Measurements from ENCODE around the gene NXT1.

The NXT1 gene

DNA sequence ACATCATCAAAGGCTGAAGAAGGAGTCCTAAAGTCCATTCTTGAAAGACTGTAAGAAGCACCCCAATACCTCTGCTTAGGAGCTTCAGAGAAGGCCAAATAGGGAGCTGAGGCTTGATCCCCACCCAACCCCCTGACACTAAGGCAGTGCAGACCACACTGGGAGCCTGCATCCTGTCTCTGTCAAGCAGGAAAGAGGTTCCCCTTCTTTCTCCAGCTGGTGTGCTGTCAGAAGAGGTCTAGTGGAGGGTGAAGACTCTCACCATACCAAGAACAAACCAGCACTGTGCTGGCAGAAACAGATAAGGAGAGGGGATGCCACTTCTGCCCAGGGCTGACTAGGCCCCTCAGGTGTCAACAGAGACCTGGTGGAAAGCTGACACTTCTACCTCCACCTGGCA, 31.3 kb downstream of the NXT1 start:
- TF ChIP-seq, protein P1, sequence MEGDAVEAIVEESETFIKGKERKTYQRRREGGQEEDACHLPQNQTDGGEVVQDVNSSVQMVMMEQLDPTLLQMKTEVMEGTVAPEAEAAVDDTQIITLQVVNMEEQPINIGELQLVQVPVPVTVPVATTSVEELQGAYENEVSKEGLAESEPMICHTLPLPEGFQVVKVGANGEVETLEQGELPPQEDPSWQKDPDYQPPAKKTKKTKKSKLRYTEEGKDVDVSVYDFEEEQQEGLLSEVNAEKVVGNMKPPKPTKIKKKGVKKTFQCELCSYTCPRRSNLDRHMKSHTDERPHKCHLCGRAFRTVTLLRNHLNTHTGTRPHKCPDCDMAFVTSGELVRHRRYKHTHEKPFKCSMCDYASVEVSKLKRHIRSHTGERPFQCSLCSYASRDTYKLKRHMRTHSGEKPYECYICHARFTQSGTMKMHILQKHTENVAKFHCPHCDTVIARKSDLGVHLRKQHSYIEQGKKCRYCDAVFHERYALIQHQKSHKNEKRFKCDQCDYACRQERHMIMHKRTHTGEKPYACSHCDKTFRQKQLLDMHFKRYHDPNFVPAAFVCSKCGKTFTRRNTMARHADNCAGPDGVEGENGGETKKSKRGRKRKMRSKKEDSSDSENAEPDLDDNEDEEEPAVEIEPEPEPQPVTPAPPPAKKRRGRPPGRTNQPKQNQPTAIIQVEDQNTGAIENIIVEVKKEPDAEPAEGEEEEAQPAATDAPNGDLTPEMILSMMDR (IDR thresholded peaks at IDR 0.05; ENCODE audit: low read depth, low read length, missing control alignments), result no peak
- no peak overlapping the region for H3K4me3 ChIP-seq (replicated peaks; ENCODE audit: low read depth, low read length)
- no peak for DNase-seq (ENCODE audit: extremely low read depth, low read depth)

DNA sequence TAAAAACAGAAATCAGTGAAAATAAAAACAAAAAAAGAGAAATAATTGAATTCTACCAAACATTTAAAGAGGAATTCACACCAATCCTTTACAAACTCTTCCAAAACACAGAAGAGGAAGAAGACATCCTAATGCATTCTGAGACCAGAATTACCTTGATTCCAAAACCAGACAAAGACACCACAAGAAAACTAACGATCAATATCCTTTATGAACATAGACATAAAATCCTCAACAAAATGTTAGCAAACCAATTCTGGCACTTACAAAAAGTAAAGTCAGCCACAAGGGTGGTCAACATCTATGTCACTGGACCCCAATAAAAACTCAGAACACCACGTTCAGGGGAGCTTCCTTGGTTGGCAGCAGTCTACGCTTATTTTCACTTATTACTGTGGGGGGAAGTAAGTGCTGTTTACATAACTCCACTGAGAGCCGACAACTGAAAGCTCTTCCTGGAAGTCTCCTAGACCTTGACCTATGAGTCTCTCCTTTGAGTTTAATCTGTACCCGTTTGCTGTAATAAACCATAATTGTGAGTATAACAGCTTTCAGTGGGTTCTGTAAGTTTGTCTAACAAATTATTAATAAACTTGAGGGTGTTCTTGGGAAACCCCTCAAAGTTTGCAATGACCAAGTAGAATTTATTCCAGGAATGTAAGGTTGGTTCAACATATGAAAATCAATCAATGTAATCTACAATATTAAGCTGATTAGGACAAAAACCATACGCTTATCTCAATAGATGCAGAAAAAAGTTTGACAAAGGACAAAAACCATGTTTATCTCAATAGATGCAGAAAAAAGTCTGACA, 35.9 kb downstream of the NXT1 start:
- no peak for DNase-seq (ENCODE audit: extremely low read depth, low read depth)
- TF ChIP-seq, protein P1 (IDR thresholded peaks at IDR 0.05; ENCODE audit: low read depth, low read length, missing control alignments), result no peak
- H3K4me3 ChIP-seq (replicated peaks; ENCODE audit: low read depth, low read length), result no peak overlapping the region

DNA sequence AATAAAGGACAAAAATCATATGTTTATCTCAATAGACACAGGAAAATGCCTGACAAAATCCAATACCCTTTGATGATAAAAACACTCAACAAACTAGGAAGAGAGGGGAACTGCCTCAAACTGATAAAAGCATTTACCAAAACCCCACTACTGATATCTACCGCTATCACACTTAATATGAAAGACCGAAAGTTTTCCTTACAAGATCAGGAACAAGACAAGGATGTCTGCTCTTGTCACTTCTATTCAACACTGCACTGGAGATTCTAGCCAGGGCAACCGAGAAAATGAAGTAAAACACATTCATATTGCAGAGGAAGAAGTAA, 36.5 kb downstream of the NXT1 start:
- TF ChIP-seq, protein P1 (IDR thresholded peaks at IDR 0.05; ENCODE audit: low read depth, low read length, missing control alignments), result no peak
- DNase-seq (ENCODE audit: extremely low read depth, low read depth), result no peak
- no peak overlapping the region for H3K4me3 ChIP-seq (replicated peaks; ENCODE audit: low read depth, low read length)

DNA sequence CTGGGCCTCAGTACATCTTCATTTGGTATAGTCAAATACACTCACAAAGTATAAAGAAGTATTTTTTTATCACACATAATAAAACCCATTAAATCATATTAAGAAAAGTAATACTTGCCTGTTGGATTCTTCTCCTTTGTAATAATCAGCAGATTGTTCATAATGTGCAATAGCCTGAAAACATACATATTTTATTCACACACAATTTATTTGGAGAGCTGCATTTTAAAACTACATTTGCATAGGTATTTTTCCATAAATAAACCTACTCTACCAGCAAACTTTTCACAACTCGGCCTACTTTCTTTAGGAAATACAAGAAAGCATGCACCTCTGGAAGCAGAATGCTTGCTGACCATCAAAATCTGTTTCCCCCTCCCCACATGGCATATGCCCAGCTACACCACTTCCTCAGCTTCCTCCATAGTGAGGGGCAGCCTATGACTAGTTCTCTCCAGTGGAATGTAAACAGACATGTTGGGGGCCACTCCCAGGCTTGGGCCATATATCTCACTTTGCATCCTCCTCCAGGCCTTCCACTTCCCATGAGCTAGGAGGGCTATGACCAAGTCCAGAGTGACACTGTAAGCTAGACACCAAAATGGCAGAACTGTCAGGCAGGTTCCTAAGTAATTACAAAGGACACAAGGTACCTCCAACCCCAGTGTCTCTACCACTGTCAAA, 39.6 kb downstream of the NXT1 start:
- no peak for DNase-seq (ENCODE audit: extremely low read depth, low read depth)
- TF ChIP-seq, protein P1 (IDR thresholded peaks at IDR 0.05; ENCODE audit: low read depth, low read length, missing control alignments), result no peak
- H3K4me3 ChIP-seq (replicated peaks; ENCODE audit: low read depth, low read length), result no peak overlapping the region

DNA sequence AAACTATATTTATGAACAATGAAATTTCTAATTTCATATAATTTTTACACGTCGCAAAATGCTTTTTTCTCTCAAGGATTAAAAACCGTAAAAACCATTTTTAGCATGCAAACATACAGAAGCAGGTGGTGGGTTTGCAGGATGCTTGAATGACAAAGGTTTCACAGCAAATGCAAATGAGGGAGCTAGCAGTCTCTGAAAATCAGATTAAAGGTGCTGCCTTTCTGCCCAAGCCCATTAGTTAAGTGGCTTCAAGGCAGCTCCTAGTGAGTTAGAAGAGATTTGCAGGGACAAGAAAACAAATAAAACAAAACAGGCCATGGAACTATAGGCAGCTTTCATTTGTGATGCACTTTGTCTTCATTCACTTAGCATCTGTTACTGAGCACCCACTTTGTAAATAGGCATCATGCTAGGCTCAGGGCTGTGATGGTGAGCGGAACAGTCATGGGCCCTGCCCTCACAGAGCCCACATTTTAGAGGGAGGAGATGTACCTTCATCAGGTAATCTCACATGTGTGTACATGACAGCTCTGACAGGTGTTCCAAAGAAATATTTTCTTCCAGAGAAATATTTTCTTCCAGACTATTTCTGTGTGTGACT, 41.2 kb downstream of the NXT1 start:
- H3K4me3 ChIP-seq (replicated peaks; ENCODE audit: low read depth, low read length), result no peak overlapping the region
- TF ChIP-seq, protein P1 (IDR thresholded peaks at IDR 0.05; ENCODE audit: low read depth, low read length, missing control alignments), result no peak
- no peak for DNase-seq (ENCODE audit: extremely low read depth, low read depth)

DNA sequence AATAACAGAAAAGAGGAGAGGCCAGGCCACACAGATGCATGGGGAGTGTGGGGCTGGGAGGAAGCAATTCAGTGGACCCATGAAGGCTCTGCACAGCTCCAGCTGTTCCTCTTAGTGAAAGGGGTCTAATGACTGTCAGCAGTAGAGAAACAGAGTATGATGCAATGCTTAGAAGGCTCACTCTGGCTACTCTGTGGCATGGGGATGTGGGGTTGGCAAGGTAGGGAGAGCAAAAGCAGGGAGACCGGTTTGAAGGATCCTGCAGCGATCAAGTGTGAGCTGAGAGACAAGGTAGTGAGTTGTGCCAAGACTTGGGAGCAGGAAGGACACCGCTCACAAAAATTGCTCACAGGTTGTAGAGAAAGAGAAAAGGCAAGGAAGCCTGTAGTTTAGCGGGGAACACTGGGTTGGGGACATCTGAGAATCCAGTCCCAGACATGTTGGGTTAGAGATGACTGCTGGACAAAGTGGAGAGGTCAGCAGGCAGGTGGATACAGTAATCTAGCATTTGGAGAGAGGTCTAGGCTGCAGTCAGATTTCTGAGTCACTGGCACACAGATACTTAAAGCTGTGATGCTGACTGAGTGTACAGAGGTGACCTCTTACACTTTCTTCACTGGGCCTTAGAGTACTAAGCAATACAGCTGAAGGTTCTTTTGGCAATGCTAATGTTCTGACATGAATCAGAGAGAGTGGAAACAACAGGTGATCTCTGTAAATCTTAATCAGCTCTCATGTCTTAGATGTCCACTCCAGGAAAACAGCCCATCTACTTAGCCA, 43.6 kb downstream of the NXT1 start:
- no peak for DNase-seq (ENCODE audit: extremely low read depth, low read depth)
- TF ChIP-seq, protein P1 (IDR thresholded peaks at IDR 0.05; ENCODE audit: low read depth, low read length, missing control alignments), result no peak

More for the DNA sequence above, 43.6 kb downstream of the NXT1 start:
- no peak overlapping the region for H3K4me3 ChIP-seq (replicated peaks; ENCODE audit: low read depth, low read length)
